HG03135 (cell line): ENCODE measurements around the gene MAS1.
"Not testable (repeated sequence)": the region's sequence is repeated elsewhere in the genome, so short reads cannot be mapped to it uniquely, and the experiment has no call there.

Experiments
- ATAC-seq: cut with Tn5 transposase; IDR thresholded peaks from one replicate; pipeline ENCODE4 v1.9.1; 2021; ENCODE audit warnings: mild to moderate bottlenecking, moderate library complexity; ENCODE audit not compliant: unreplicated experiment

The MAS1 gene

GRCh38 chr6:159890792-159891191 lies at the start of gene MAS1:
MAS1 (plus strand) TSS chr6:159890988; CDS start chr6:159906956, 15,968 bp downstream.
- ATAC-seq = no peak

- ATAC-seq = no peak
These were observed 48.8 kb upstream of the MAS1 start for GRCh38 chr6:159842035-159842434.

GRCh38 chr6:159844737-159845645 lies 45.8 kb upstream of the MAS1 start:
- ATAC-seq = no peak

- not testable (repeated sequence) for ATAC-seq
These were observed 42.2 kb upstream of the MAS1 start for GRCh38 chr6:159848552-159848951.

DNA sequence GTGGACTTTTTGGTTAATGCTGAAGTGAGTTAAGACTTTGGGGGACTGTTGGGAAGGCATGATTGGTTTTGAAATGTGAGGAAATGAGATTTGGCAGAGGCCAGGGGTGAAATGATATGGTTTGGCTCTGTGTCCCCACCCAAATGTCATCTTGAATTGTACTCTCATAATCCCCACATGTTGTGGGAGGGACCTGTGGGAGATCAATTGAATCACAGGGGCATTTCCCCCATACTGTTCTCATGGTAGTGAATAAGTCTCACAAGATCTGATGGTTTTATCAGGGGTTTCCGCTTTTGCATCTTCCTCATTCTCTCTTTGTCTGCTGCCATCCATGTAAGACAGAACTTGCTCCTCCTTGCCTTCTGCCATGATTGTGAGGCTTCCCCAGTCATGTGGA lies 40.9 kb upstream of the MAS1 start:
- ATAC-seq = not testable (repeated sequence)

DNA sequence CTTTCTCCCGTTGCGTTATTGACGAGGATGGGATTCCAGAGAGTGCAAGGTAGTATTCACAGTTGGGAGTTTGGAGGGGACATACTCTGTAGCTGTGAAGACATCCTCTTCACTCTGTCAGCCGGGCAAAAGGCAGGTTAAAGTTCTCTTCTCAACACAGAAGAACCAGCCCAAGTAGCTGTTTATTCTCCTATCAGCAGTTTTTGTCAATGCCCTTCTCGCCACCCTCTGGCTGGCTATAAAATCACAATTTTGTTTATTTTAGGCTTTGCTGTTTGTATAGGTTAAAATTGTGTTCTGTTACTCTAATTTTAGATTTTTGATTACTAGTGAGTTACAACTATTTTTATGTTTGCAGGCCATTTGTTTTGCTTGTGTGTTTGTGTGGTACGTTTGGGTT lies 37.9 kb upstream of the MAS1 start:
- ATAC-seq = no peak

GRCh38 chr6:159853754-159854153 lies 37.0 kb upstream of the MAS1 start:
- ATAC-seq = no peak

- ATAC-seq = no peak
These were observed 35.8 kb upstream of the MAS1 start for GRCh38 chr6:159854959-159855358.

- no peak for ATAC-seq
These were observed 32.5 kb upstream of the MAS1 start for GRCh38 chr6:159858259-159858658.

DNA sequence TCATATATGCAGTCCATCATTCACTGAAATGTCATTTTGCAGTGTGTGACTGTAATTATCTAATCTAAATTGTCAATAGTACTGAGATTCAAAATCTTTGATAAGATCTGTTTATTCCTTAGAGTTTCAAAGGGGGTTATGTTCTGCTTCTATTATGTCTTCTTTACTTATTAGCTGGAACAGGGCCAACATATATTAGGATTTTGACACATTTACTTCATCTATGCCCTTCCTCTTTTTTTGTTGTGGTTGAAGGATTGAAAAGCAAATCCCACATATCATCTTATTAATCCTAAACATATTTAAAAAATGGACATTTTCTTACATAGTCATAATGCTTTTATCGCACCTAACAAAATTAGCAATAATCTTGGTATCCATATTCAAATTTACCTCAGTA lies 30.3 kb upstream of the MAS1 start:
- ATAC-seq = no peak

GRCh38 chr6:159862103-159862502 lies 28.7 kb upstream of the MAS1 start:
- no peak for ATAC-seq

- not testable (repeated sequence) for ATAC-seq
These were observed 27.4 kb upstream of the MAS1 start for GRCh38 chr6:159863341-159863740.

- no peak for ATAC-seq
These were observed 25.4 kb upstream of the MAS1 start for GRCh38 chr6:159865226-159865920.

- no peak for ATAC-seq
These were observed 24.2 kb upstream of the MAS1 start for GRCh38 chr6:159866286-159867247.

DNA sequence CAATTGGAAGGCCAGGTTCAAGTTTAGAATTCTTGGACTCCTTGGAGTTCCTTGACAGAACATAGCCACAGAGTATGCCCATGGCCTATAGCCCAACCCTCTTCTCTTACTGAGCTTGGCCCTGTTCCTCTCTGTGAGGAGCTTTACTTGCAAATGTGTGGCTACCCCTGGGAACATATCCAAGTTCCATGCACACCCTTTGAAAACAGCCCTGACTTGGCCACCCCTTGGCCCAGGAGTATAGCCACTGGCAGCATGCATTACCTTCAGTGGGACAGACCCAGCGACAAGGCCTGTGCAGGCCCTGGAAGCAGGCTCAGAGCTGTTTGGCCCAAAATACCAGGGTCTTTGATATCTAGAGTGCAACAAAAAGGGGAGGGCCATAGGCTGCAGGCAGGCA lies 19.5 kb upstream of the MAS1 start:
- no peak for ATAC-seq

GRCh38 chr6:159871906-159872305 lies 18.9 kb upstream of the MAS1 start:
- ATAC-seq = no peak

DNA sequence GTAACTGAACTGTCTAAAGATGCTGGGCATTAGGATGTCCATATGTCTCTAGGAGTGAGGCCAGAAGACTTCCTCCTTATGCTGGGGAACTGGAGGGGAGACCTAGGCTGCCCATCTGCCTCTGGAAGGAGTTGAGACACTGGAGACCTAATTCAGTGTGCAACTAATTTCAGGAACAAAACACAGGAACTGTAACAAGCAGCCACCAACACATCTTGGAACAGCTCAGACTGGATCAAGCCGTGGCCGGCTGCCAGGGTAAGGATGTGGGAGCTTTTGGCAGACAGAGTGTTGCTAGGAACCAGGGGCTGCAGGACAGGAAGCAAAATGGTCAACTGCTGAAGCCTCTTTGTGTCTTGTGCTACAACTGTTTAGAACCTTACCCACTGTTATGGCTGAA lies 16.4 kb upstream of the MAS1 start:
- no peak for ATAC-seq

- no peak for ATAC-seq
These were observed 15.6 kb upstream of the MAS1 start for GRCh38 chr6:159875194-159875593.

- ATAC-seq = no peak
These were observed 14.5 kb upstream of the MAS1 start for GRCh38 chr6:159876242-159876641.

DNA sequence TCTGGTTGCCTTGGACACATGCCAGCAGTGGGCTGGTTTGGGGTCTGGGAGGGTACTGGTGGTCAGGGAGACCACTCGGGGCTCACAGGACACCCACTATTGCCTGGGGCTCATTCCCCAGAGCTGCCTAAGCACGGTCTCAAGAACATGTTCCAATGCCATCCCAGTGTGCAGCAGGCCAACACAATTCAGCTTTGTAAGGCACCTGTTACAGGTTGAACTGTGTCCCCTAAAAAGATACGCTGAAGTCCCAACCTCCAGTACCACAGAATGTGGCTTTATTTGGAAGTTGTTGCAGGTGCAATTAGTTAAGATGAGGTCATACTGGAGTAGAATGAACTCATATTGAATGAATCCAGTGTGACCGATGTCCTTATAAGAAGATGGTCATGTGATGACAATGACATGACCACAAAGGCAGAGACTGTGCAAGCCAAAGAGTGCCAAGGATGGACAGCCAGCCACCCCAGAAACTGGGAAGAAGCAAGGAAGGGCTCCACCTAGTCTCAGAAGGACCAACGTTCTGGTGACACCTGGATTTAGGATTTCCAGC lies 13.5 kb upstream of the MAS1 start:
- no peak for ATAC-seq

DNA sequence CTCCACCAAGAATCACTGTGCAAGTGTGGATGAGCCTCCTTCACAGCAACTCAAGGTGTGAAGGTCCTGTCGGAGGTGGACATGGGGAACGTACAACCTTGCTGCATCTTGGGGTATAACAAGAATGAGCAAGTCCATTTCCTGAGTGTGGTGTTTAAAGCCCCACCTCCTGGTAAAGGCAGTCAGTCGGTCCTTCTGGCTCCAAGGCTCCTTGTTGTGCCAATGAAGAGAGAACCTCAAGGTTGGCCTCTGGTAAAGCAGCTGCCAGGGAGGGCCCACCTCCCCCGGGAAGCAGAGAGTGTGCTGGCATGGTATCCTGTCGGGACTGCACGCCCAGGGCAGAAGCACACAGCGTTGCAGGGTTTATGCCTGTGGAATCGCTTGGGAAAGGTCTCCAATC lies 12.4 kb upstream of the MAS1 start:
- no peak for ATAC-seq
